Measurements from ENCODE around the gene ING1.

Gene ING1

GRCh38 chr13:110737555-110737954 is 24.1 kb downstream of the ING1 start:
- no peaks in the 10 kb centered on the region for H3K27me3 ChIP-seq (ENCODE audit: control insufficient read depth in 1 of 2, insufficient read depth in 2 of 2, low read length in 2 of 2)
- H3K9me3 ChIP-seq (ENCODE audit: control insufficient read depth in 1 of 2, low read length in 2 of 2): peaks cover 0 to 4% of the 10 kb centered on the region in 2 donors
- H3K4me3 ChIP-seq (ENCODE audit: low read depth in 1 of 2, low read length in 2 of 2): no peak overlapping the region
- no peaks in the 10 kb centered on the region for H3K4me1 ChIP-seq (ENCODE audit: control insufficient read depth in 1 of 2, insufficient read depth in 2 of 2, low read length in 2 of 2)
- H3K9ac ChIP-seq (ENCODE audit: low read depth in 1 of 2, low read length in 2 of 2): no peak overlapping the region
- H3K36me3 ChIP-seq (ENCODE audit: control insufficient read depth in 1 of 2, insufficient read depth in 2 of 2, low read length in 2 of 2): no peaks in the 10 kb centered on the region
- no peak overlapping the region for H3K27ac ChIP-seq (ENCODE audit: low read depth, low read length)

GRCh38 chr13:110743687-110744086 is 30.2 kb downstream of the ING1 start:
- Histone ChIP-seq H3K36me3 (ENCODE audit: control insufficient read depth in 1 of 2, insufficient read depth in 2 of 2, low read length in 2 of 2) (no peaks in the 10 kb centered on the region), H3K4me3 (ENCODE audit: low read depth in 1 of 2, low read length in 2 of 2) (no peak overlapping the region), H3K9ac (ENCODE audit: low read depth in 1 of 2, low read length in 2 of 2) (no peak overlapping the region), H3K9me3 (ENCODE audit: control insufficient read depth in 1 of 2, low read length in 2 of 2) (peaks cover 8 to 11% of the 10 kb centered on the region in 2 donors), H3K27ac (ENCODE audit: low read depth, low read length) (no peak overlapping the region), H3K27me3 (ENCODE audit: control insufficient read depth in 1 of 2, insufficient read depth in 2 of 2, low read length in 2 of 2) (no peaks in the 10 kb centered on the region), H3K4me1 (ENCODE audit: control insufficient read depth in 1 of 2, insufficient read depth in 2 of 2, low read length in 2 of 2) (no peaks in the 10 kb centered on the region)

DNA sequence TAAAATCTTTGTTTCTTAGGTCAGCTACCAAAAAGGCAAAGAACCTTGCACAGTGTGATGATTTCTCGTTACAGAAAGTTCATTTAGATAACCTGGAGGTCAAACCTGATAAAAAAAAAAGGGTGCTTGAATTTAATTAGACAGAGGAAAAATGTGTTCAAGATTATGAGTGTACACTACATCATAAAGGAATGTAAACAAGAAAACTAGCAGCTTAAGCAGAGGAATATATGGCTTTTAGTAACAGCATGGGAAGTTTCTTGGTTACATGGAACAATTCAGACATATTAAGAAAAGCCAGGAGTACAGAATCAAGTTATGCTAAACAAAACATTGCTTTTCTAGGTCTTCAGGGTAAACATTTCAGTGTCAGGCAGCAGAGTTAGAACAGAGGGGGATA is 32.9 kb downstream of the ING1 start:
- H3K36me3 ChIP-seq (ENCODE audit: control insufficient read depth in 1 of 2, insufficient read depth in 2 of 2, low read length in 2 of 2): no peaks in the 10 kb centered on the region

GRCh38 chr13:110748271-110748670 is 34.8 kb downstream of the ING1 start:
- Histone ChIP-seq H3K9ac (ENCODE audit: low read depth in 1 of 2, low read length in 2 of 2) (no peak overlapping the region), H3K9me3 (ENCODE audit: control insufficient read depth in 1 of 2, low read length in 2 of 2) (peaks cover 5 to 7% of the 10 kb centered on the region in 2 donors), H3K4me1 (ENCODE audit: control insufficient read depth in 1 of 2, insufficient read depth in 2 of 2, low read length in 2 of 2) (no peaks in the 10 kb centered on the region), H3K27me3 (ENCODE audit: control insufficient read depth in 1 of 2, insufficient read depth in 2 of 2, low read length in 2 of 2) (no peaks in the 10 kb centered on the region), H3K27ac (ENCODE audit: low read depth, low read length) (no peak overlapping the region), H3K36me3 (ENCODE audit: control insufficient read depth in 1 of 2, insufficient read depth in 2 of 2, low read length in 2 of 2) (no peaks in the 10 kb centered on the region), H3K4me3 (ENCODE audit: low read depth in 1 of 2, low read length in 2 of 2) (no peak overlapping the region)

More for the DNA sequence above, 32.9 kb downstream of the ING1 start:
- Histone ChIP-seq H3K4me1 (ENCODE audit: control insufficient read depth in 1 of 2, insufficient read depth in 2 of 2, low read length in 2 of 2) (no peaks in the 10 kb centered on the region), H3K9me3 (ENCODE audit: control insufficient read depth in 1 of 2, low read length in 2 of 2) (peaks cover 8 to 11% of the 10 kb centered on the region in 2 donors), H3K27ac (ENCODE audit: low read depth, low read length) (no peak overlapping the region), H3K4me3 (ENCODE audit: low read depth in 1 of 2, low read length in 2 of 2) (no peak overlapping the region), H3K9ac (ENCODE audit: low read depth in 1 of 2, low read length in 2 of 2) (no peak overlapping the region), H3K27me3 (ENCODE audit: control insufficient read depth in 1 of 2, insufficient read depth in 2 of 2, low read length in 2 of 2) (no peaks in the 10 kb centered on the region)

DNA sequence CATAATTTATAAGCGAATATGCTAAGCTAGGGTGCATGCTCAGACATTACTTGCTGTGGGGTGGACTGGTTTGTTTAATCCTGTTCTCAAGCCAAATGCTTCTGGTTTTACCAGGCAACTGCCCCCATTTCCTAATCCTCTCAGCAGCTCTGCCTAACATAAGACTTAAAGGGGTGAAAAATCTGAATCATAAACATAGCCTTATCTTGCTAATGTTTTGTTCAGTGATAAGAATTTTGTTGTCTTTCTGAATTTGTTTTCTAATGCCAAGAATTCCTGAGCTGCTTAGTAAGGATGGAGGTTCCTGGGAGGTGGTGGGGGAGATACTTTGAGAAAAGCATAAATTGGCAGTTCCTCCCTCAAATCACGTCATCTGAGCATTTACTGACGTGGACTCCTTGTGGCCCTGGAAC is 42.7 kb downstream of the ING1 start:
- Histone ChIP-seq H3K27ac (ENCODE audit: low read depth, low read length) (no peak overlapping the region), H3K9ac (ENCODE audit: low read depth in 1 of 2, low read length in 2 of 2) (no peak overlapping the region), H3K4me1 (ENCODE audit: control insufficient read depth in 1 of 2, insufficient read depth in 2 of 2, low read length in 2 of 2) (no peaks in the 10 kb centered on the region), H3K27me3 (ENCODE audit: control insufficient read depth in 1 of 2, insufficient read depth in 2 of 2, low read length in 2 of 2) (peaks cover 0 to 3% of the 10 kb centered on the region in 2 donors), H3K36me3 (ENCODE audit: control insufficient read depth in 1 of 2, insufficient read depth in 2 of 2, low read length in 2 of 2) (no peaks in the 10 kb centered on the region), H3K4me3 (ENCODE audit: low read depth in 1 of 2, low read length in 2 of 2) (no peak overlapping the region), H3K9me3 (ENCODE audit: control insufficient read depth in 1 of 2, low read length in 2 of 2) (no peaks in the 10 kb centered on the region)

DNA sequence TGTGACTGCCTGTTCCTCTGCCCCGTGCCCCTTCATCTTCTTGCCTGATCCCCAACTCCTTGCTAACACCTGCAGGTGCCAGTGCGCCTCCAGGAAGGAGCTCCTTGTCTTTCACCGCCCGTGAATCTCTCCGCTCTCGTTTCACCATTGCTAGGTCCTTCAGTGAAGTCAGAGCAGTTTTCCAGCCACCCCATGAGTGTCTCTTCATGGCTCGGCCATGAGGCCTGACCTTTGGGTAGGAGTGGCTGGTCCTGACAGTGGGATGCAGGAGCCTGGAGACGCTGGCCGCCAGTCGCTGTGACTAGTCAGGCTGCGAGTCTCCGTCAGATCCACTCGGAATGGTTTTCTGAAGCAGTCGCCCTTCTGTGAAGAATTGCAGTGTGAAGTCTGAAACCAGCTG is 43.8 kb downstream of the ING1 start:
- H3K27ac ChIP-seq (ENCODE audit: low read depth, low read length): no peak overlapping the region
- H3K36me3 ChIP-seq (ENCODE audit: control insufficient read depth in 1 of 2, insufficient read depth in 2 of 2, low read length in 2 of 2): no peaks in the 10 kb centered on the region
- no peaks in the 10 kb centered on the region for H3K9me3 ChIP-seq (ENCODE audit: control insufficient read depth in 1 of 2, low read length in 2 of 2)
- H3K27me3 ChIP-seq (ENCODE audit: control insufficient read depth in 1 of 2, insufficient read depth in 2 of 2, low read length in 2 of 2): peaks cover 0 to 3% of the 10 kb centered on the region in 2 donors
- no peaks in the 10 kb centered on the region for H3K4me1 ChIP-seq (ENCODE audit: control insufficient read depth in 1 of 2, insufficient read depth in 2 of 2, low read length in 2 of 2)
- no peak overlapping the region for H3K4me3 ChIP-seq (ENCODE audit: low read depth in 1 of 2, low read length in 2 of 2)
- no peak overlapping the region for H3K9ac ChIP-seq (ENCODE audit: low read depth in 1 of 2, low read length in 2 of 2)

GRCh38 chr13:110758195-110758805 is 44.8 kb downstream of the ING1 start:
- Histone ChIP-seq H3K4me1 (ENCODE audit: control insufficient read depth in 1 of 2, insufficient read depth in 2 of 2, low read length in 2 of 2) (no peaks in the 10 kb centered on the region), H3K27ac (ENCODE audit: low read depth, low read length) (no peak overlapping the region), H3K27me3 (ENCODE audit: control insufficient read depth in 1 of 2, insufficient read depth in 2 of 2, low read length in 2 of 2) (peaks cover 0 to 3% of the 10 kb centered on the region in 2 donors), H3K9me3 (ENCODE audit: control insufficient read depth in 1 of 2, low read length in 2 of 2) (no peaks in the 10 kb centered on the region), H3K36me3 (ENCODE audit: control insufficient read depth in 1 of 2, insufficient read depth in 2 of 2, low read length in 2 of 2) (no peaks in the 10 kb centered on the region), H3K9ac (ENCODE audit: low read depth in 1 of 2, low read length in 2 of 2) (no peak overlapping the region), H3K4me3 (ENCODE audit: low read depth in 1 of 2, low read length in 2 of 2) (no peak overlapping the region)

GRCh38 chr13:110759710-110760109 is 46.2 kb downstream of the ING1 start:
- Histone ChIP-seq H3K4me3 (ENCODE audit: low read depth in 1 of 2, low read length in 2 of 2) (no peak overlapping the region), H3K27ac (ENCODE audit: low read depth, low read length) (no peak overlapping the region), H3K9ac (ENCODE audit: low read depth in 1 of 2, low read length in 2 of 2) (no peak overlapping the region), H3K36me3 (ENCODE audit: control insufficient read depth in 1 of 2, insufficient read depth in 2 of 2, low read length in 2 of 2) (no peaks in the 10 kb centered on the region), H3K4me1 (ENCODE audit: control insufficient read depth in 1 of 2, insufficient read depth in 2 of 2, low read length in 2 of 2) (no peaks in the 10 kb centered on the region), H3K9me3 (ENCODE audit: control insufficient read depth in 1 of 2, low read length in 2 of 2) (no peaks in the 10 kb centered on the region), H3K27me3 (ENCODE audit: control insufficient read depth in 1 of 2, insufficient read depth in 2 of 2, low read length in 2 of 2) (peaks cover 0 to 3% of the 10 kb centered on the region in 2 donors)

GRCh38 chr13:110760611-110761010 is 47.1 kb downstream of the ING1 start:
- Histone ChIP-seq H3K9me3 (ENCODE audit: control insufficient read depth in 1 of 2, low read length in 2 of 2) (no peaks in the 10 kb centered on the region), H3K27ac (ENCODE audit: low read depth, low read length) (no peak overlapping the region), H3K9ac (ENCODE audit: low read depth in 1 of 2, low read length in 2 of 2) (no peak overlapping the region), H3K4me1 (ENCODE audit: control insufficient read depth in 1 of 2, insufficient read depth in 2 of 2, low read length in 2 of 2) (no peaks in the 10 kb centered on the region), H3K4me3 (ENCODE audit: low read depth in 1 of 2, low read length in 2 of 2) (no peak overlapping the region), H3K27me3 (ENCODE audit: control insufficient read depth in 1 of 2, insufficient read depth in 2 of 2, low read length in 2 of 2) (peaks cover 0 to 8% of the 10 kb centered on the region in 2 donors), H3K36me3 (ENCODE audit: control insufficient read depth in 1 of 2, insufficient read depth in 2 of 2, low read length in 2 of 2) (no peaks in the 10 kb centered on the region)

DNA sequence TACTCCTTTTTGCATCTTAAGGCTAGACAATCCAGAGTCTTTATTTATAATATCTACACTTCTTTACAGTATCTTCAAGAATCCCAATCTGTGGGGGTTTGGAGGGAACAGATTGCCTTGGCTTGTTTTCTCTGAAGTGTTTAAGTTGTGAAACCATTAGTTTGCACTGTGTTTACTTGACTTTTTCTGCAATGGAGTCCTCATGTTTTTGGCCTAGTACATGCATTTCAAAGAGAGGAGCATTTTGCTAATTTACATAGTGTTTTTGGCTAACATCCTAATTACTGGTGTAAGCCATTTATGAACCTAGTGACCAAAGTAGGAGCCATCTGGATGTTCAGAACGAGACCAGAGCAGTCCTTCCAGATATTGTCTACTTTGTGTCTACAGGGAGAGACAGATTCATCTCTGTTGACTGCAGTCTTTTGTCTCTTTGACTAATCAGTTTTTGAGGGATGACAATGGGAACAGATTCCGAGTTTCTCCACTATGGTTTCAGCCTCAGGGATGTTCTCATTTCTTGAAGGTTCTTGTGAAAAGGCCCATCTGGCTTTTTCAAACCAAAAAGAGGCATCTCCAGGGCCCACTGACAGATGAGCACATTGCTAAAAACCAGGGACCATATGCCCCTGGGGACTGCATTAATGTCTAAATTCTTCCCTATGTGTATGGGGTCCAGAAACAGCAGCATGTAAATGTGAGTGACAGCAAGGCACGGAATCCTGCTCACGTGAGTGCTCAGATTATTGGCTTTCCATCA is 53.4 kb downstream of the ING1 start:
- Histone ChIP-seq H3K27ac (ENCODE audit: low read depth, low read length) (no peak overlapping the region), H3K4me3 (ENCODE audit: low read depth in 1 of 2, low read length in 2 of 2) (no peak overlapping the region), H3K36me3 (ENCODE audit: control insufficient read depth in 1 of 2, insufficient read depth in 2 of 2, low read length in 2 of 2) (no peaks in the 10 kb centered on the region), H3K9ac (ENCODE audit: low read depth in 1 of 2, low read length in 2 of 2) (no peak overlapping the region), H3K9me3 (ENCODE audit: control insufficient read depth in 1 of 2, low read length in 2 of 2) (no peaks in the 10 kb centered on the region), H3K4me1 (ENCODE audit: control insufficient read depth in 1 of 2, insufficient read depth in 2 of 2, low read length in 2 of 2) (no peaks in the 10 kb centered on the region), H3K27me3 (ENCODE audit: control insufficient read depth in 1 of 2, insufficient read depth in 2 of 2, low read length in 2 of 2) (peaks cover 5% of the 10 kb centered on the region in 2 donors)
